Activated CD4-positive, CD25-positive, alpha-beta regulatory T cell treated with anti-CD3 and anti-CD28 coated beads, Interleukin-2, amount 50 U/mL, for 72 hours (primary cell): ENCODE data around the gene NUDT5.
"Not testable (repeated sequence)": the region's sequence is repeated elsewhere in the genome, so short reads cannot be mapped to it uniquely, and the experiment has no call there.

Experiments
- DNase-seq: peaks from one replicate; pipeline ENCODE4 v3.0.0; 2021

The NUDT5 gene

GRCh38 chr10:12195603-12196506 lies at the start of gene NUDT5, which contains the start of gene CDC123:
TSS of gene NUDT5 (minus strand) at chr10:12195891. CDS start at chr10:12186291, 9,600 bp downstream.
TSS of gene CDC123 (plus strand) at chr10:12196188. CDS start at chr10:12196246, 58 bp downstream.
- DNase-seq = peak; percentile 83

GRCh38 chr10:12243864-12244620 lies 48.4 kb upstream of the NUDT5 start:
- no peak for DNase-seq

- no peak for DNase-seq
Measured at GRCh38 chr10:12241810-12242529, 46.3 kb upstream of the NUDT5 start.

- DNase-seq = no peak
Measured at GRCh38 chr10:12238821-12239220, 43.1 kb upstream of the NUDT5 start.

- no peak for DNase-seq
Measured at GRCh38 chr10:12237265-12238220, 41.9 kb upstream of the NUDT5 start.

GRCh38 chr10:12235796-12236195 lies 40.1 kb upstream of the NUDT5 start:
- no peak for DNase-seq

- DNase-seq = no peak
Measured at GRCh38 chr10:12235116-12235694, 39.5 kb upstream of the NUDT5 start.

GRCh38 chr10:12234687-12235086 lies 39.0 kb upstream of the NUDT5 start:
- DNase-seq = not testable (repeated sequence)

GRCh38 chr10:12228851-12229250 lies 33.2 kb upstream of the NUDT5 start:
- no peak for DNase-seq

- DNase-seq = not testable (repeated sequence)
Measured at GRCh38 chr10:12226438-12226837, 30.7 kb upstream of the NUDT5 start.

- DNase-seq = no peak
Measured at GRCh38 chr10:12225444-12225843, 29.8 kb upstream of the NUDT5 start.

- DNase-seq = no peak
Measured at GRCh38 chr10:12221323-12222298, 25.9 kb upstream of the NUDT5 start.

GRCh38 chr10:12218991-12219390 lies 23.3 kb upstream of the NUDT5 start:
- no peak for DNase-seq

- DNase-seq = no peak
Measured at GRCh38 chr10:12214763-12215218, 19.1 kb upstream of the NUDT5 start.

GRCh38 chr10:12214093-12214492 lies 18.4 kb upstream of the NUDT5 start:
- no peak for DNase-seq

GRCh38 chr10:12213621-12214020 lies 17.9 kb upstream of the NUDT5 start:
- DNase-seq = no peak

- DNase-seq = no peak
Measured at GRCh38 chr10:12212454-12212853, 16.8 kb upstream of the NUDT5 start.

- no peak for DNase-seq
Measured at GRCh38 chr10:12208460-12208859, 12.8 kb upstream of the NUDT5 start.

- DNase-seq = no peak
Measured at GRCh38 chr10:12207114-12207513, 11.4 kb upstream of the NUDT5 start.

- DNase-seq = no peak
Measured at GRCh38 chr10:12205082-12205481, 9.4 kb upstream of the NUDT5 start.
